ENCODE measurements around the gene ERMP1.

GRCh38 chr9:5789489-5789888 is 43.4 kb downstream of the ERMP1 start:
- TF ChIP-seq CTCF (IDR thresholded peaks at IDR 0.05) (no peak), POLR2AphosphoS5 (IDR thresholded peaks at IDR 0.05) (no peak), POLR2A (IDR thresholded peaks at IDR 0.05; ENCODE audit: low read depth) (no peak), EP300 (IDR thresholded peaks at IDR 0.05) (no peak)

Data from esophagus muscularis mucosa (tissue), 4 donors.